ES-I3 (cell line): ENCODE results near the gene KAZN.

ENCODE experiments used
- H3K36me3 ChIP-seq: 2 replicates; pipeline ENCODE4 v1.6.1; 2013; ENCODE audit warnings: mild to moderate bottlenecking, low read length, control low read depth, moderate library complexity; ENCODE audit not compliant: insufficient read depth
- H3K4me1 ChIP-seq: 2 replicates; pipeline ENCODE4 v1.6.1; 2013; ENCODE audit warnings: mild to moderate bottlenecking, control low read depth, low read length; ENCODE audit not compliant: insufficient read depth
- H3K9ac ChIP-seq: 2 replicates; pipeline ENCODE4 v1.6.1; 2013; ENCODE audit warnings: low read depth, mild to moderate bottlenecking, low read length, moderate library complexity
- H3K9me3 ChIP-seq: 2 replicates; pipeline ENCODE4 v1.6.1; 2013; ENCODE audit warnings: mild to moderate bottlenecking, low read length, moderate library complexity; ENCODE audit not compliant: control insufficient read depth, insufficient read depth

The KAZN gene

DNA sequence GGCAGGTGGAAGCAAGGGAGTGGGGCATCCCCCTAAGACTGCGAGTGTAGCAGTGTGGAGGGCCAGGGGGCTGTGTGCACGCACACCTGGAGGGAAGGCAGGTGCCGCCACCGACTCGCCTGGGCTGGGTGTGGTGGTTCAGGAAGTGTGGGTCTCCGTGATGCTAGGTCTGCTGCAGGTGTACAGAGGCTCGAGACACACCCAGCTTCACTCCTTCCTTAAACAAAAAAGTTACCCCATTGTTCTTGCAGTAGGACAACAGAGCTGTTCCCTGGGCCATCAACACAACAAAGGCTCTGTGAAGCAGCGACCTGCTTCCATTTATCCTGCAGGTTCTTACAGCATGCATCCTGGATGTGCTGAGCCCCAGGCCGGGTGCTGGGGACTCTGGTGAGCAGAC, 454.7 kb downstream of the KAZN start:
- H3K4me1 ChIP-seq: peaks cover 16% of the 10 kb centered on the region; the same call in 1 of the 2 replicates
- no peaks in the 10 kb centered on the region for H3K36me3 ChIP-seq
- H3K9ac ChIP-seq: no peak overlapping the region
- no peaks in the 10 kb centered on the region for H3K9me3 ChIP-seq

DNA sequence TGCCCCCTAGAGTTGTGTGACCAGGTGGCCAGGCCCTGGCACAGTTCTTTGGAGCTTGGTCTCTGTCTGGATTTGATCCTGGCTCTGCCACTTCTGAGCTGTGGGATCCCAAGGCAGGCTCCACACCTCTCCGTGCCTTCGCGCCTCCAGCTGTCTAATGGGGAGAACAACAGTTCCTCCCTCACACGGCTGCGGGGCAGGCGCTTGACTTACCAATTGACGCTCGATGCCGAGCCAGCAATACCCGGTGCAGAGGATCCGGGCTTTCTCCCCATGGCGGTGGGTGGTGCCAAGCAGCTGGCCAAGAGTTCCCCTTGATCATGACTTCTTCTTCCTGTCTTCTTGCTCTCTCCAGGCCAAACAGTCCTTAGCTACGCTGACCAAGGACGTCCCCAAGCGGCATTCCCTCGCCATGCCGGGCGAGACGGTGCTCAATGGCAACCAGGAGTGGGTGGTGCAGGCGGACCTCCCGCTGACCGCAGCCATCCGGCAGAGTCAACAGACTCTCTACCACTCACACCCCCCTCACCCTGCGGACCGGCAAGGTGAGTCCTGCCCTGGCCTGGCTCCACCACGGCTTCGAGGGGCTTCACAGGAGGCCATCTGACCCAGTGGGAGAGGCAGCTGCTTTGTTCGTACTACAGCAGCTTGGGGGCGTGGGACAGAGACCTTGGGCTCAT, 457.4 kb downstream of the KAZN start:
- H3K36me3 ChIP-seq: no peaks in the 10 kb centered on the region
- H3K9me3 ChIP-seq: no peaks in the 10 kb centered on the region
- no peak overlapping the region for H3K9ac ChIP-seq
- H3K4me1 ChIP-seq: peaks cover 16% of the 10 kb centered on the region; the same call in 1 of the 2 replicates

DNA sequence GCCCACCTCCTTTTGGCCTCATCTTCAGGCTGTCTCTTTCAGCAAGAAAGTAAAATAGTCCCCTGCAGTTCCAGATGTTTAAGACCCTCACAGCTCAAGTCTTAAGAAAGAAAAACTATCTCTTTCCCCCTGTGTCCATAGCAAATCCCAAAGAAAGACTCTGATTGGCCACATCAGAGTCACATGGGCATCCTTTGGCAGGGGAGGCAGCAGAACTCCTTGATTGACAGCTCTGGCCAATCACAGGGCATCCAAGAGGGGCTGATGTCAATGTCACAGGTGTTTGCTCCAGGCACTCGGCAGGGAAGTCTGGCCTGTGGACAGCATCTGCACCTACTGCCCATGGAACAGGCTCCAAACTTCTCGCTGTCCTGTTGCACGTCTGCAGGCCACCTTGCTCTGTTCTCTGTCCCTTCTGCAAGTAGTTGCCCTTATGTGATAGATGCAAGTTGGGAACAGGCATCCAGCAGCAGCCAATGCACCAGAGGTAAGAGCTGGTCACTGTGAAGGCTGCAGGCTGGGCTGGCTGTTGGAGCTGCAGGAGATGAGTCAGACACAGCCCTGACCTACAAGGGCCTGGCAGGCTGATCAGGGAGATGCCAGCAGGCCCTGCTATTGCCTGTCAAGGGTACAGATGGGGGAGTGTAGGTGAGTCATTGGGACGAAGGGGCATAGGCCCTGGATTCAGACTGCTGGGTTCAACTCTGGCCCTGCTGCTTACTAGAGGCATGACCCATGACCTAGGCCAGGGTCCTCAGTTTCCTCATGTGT, 458.2 kb downstream of the KAZN start:
- Histone ChIP-seq H3K4me1 (peaks cover 16% of the 10 kb centered on the region; the same call in 1 of the 2 replicates), H3K9ac (no peak overlapping the region), H3K9me3 (peaks cover under 1% of the 10 kb centered on the region; the same call in 1 of the 2 replicates), H3K36me3 (no peaks in the 10 kb centered on the region)

DNA sequence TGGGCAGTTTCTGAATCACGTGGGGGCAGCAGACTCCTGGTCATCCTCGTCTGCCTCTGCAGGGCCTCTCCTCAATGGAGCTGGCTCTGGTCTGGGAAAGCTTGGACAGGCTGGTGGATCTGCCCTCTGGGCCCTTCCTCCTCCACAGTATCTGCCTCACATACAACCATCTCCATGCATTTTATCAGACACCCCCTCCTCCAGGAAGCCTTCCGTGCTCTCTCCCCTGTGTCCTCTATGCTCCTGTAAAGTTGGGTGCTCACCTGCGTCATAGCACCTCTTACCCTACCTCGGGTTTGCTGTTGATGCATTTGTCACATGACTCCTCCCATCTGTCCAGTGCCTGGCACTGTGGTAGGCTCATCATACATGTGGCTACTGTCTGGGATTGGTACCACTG, 459.3 kb downstream of the KAZN start:
- Histone ChIP-seq H3K9me3 (peaks cover 8% of the 10 kb centered on the region), H3K36me3 (no peaks in the 10 kb centered on the region; the same call in 1 of the 2 replicates), H3K4me1 (peaks cover 11% of the 10 kb centered on the region; the same call in 1 of the 2 replicates), H3K9ac (no peak overlapping the region)

DNA sequence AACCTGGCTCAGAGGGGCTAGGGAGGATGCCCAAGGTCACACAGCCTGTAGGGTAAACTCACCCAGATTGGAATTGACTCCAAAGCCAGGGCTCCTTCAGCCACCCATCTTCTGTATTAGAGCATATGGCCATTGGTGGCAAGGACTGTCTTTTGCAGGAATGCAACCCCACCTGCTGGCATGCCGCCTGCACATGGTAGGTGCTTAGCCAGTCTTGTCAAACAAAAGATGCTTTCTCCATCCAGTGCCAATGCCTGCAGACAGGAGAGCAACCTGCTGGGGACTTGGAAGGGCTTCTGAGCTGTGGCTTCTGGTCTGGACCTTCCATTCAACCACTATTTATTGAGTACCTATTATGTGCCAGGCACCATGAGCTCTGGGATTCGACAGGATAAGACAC, 459.8 kb downstream of the KAZN start:
- peaks cover 8% of the 10 kb centered on the region for H3K9me3 ChIP-seq
- H3K9ac ChIP-seq: no peak overlapping the region
- no peaks in the 10 kb centered on the region; the same call in 1 of the 2 replicates for H3K36me3 ChIP-seq
- peaks cover 7% of the 10 kb centered on the region; the same call in 1 of the 2 replicates for H3K4me1 ChIP-seq

DNA sequence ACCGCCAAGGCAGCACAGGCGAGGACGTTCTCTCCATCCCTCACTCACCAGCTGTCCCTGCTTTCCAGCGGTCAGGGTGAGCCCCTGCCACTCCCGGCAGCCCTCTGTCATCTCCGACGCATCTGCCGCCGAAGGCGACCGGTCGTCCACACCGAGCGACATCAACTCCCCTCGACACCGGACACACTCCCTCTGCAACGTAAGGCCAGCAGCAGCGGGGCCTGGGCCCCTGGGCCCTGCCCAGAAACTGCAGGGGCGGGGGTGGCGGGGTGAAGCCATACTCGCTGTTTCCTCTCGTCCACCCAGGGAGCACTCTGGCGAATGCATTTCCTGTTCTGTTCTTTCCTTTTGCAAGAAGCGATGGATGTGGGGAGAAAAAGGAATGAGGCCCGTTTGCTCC, 461.6 kb downstream of the KAZN start:
- Histone ChIP-seq H3K9me3 (peaks cover 8% of the 10 kb centered on the region), H3K36me3 (no peaks in the 10 kb centered on the region; the same call in 1 of the 2 replicates), H3K9ac (no peak overlapping the region), H3K4me1 (no peaks in the 10 kb centered on the region)

DNA sequence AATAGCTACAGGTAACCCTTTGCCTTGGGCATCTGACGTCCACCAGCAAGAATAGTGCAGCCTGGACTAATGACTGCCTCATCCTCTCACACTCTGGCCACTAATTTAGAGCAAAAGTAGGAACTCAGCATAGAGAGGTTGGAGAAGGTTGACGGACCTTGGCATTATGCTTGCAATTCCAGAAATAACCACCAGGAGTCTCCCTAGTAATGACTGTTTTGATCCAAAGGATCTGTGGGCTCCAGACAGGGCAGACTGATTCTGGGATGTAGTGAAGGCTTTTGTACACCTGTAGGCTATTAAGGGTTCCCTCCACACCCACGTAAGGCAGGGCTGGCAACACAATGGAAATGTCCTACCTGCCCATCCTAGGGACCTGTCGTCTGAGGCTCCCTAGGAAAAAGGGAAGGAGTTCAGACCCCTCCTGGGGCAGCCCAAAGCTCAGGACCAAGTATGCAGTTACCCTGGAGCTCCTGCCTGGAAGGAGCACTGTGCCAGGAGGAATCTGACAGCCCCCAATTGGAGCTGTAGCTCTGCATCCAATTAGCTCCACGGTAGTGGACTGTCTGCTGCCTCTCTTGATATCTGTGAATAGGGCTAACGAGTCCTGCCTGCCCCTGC, 464.1 kb downstream of the KAZN start:
- peaks cover 8% of the 10 kb centered on the region for H3K9me3 ChIP-seq
- H3K9ac ChIP-seq: no peak overlapping the region
- no peaks in the 10 kb centered on the region; the same call in 1 of the 2 replicates for H3K36me3 ChIP-seq
- H3K4me1 ChIP-seq: no peaks in the 10 kb centered on the region

DNA sequence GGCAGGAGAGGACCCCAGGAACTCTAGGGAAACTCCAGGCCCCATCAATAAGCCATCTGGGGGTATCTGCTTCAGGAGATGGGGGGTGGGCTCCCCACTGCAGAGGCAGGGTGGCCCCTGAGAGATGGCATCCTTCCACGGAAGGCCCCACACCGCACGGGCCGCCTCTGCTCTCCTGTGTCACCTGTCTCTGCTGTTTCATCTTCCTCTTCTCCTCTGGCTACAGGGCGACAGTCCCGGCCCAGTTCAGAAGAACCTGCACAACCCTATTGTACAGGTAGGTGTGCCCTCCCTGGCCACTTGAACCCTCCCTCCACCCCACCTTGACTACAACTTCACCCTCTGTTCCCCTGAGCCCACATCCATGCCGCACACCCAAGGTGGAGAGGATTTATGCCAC, 464.9 kb downstream of the KAZN start:
- no peak overlapping the region for H3K9ac ChIP-seq
- peaks cover 8% of the 10 kb centered on the region for H3K9me3 ChIP-seq
- no peaks in the 10 kb centered on the region; the same call in 1 of the 2 replicates for H3K36me3 ChIP-seq
- H3K4me1 ChIP-seq: no peaks in the 10 kb centered on the region

DNA sequence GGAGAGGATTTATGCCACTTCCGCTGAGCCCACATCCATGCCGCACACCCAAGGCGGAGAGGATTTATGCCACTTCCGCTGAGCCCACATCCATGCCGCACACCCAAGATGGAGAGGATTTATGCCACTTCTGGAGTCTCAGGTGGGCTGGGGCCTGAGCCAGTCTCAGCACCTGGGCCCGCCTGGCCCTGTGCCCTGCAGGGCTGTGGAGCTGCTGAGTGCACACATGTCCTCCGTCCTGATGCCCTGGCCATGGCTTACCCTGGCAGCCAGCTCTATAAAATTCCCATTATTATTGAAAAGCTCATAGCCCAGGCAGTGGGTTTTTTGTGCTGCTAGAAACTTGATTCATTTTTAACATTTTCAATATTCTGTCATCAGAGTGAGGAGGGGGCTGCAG, 465.3 kb downstream of the KAZN start:
- Histone ChIP-seq H3K9me3 (peaks cover 8% of the 10 kb centered on the region), H3K36me3 (no peaks in the 10 kb centered on the region; the same call in 1 of the 2 replicates), H3K4me1 (no peaks in the 10 kb centered on the region), H3K9ac (no peak overlapping the region)

DNA sequence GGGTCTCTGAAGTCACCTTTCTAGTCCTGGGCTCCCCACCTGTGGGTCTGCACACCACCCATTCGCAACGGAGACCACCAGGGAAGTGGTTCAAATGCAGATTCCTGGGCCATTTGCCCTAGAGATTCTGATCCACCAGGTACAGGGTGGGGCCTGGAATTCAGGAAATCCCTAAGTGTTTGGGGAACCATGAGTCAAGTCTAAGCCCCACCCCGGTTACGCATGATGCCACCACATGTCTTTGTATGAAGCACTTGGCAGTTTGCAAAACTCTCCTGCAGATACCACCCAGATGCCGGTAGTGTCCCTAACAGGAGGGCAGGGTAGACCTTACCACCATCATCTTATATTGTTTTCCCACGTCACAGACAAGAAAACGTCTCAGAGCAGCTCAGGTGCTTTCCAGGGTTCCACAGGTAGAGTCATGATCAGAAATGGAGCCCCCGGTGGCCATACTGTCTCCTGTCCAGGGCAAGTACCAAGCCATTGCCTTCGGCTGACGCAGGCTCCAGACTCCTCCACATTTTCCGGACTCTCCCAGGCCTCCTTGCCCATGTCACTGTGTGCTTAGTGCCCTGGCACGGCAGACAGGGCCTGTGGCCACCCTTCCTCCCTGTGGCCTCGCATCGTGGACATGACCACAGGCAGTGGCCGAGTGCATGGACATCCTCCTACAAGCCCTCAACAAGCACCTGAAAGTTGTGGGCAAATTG, 465.9 kb downstream of the KAZN start:
- Histone ChIP-seq H3K9me3 (peaks cover 8% of the 10 kb centered on the region), H3K36me3 (no peaks in the 10 kb centered on the region; the same call in 1 of the 2 replicates), H3K4me1 (no peaks in the 10 kb centered on the region), H3K9ac (no peak overlapping the region)

DNA sequence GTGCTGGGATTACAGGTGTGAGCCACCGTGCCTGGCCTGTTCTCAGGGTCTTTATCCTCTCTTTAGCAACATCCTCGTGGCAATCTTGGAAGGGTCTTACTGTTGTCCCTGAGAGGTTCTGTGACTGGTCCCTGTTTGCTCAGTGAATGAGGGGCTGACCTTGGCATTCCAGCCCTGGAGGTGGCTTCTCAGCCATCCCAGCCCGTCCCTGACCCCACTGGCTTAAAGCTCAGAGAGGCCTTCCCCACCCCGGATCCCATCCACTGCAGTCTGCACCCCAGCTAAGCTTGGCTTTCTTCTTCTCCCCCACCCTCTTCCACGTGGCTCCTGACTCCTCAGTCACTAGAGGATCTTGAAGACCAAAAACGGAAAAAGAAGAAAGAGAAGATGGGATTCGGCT, 466.8 kb downstream of the KAZN start:
- H3K9ac ChIP-seq: no peak overlapping the region
- H3K9me3 ChIP-seq: peaks cover 8% of the 10 kb centered on the region
- H3K4me1 ChIP-seq: no peaks in the 10 kb centered on the region
- H3K36me3 ChIP-seq: no peaks in the 10 kb centered on the region; the same call in 1 of the 2 replicates

DNA sequence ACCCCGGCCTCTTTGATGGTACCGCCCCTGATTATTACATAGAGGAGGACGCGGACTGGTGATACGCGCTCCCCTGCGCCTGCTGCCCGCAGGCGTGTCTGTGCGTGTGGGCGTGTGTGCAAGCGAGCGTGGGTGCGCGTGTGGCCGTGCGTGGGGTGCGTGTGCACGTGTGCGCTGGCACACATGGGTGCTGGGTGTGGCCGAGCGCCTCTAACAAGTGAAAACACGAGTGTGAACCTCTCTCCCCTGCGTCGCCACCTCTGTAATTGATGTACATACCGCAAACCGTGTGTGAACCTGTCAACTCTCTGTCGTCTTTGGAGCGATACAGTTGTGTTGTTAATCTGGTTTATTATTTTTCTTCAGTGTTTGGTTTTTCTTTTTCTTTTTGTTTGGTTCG, 467.3 kb downstream of the KAZN start:
- H3K9me3 ChIP-seq: peaks cover 8% of the 10 kb centered on the region
- no peaks in the 10 kb centered on the region; the same call in 1 of the 2 replicates for H3K36me3 ChIP-seq
- H3K4me1 ChIP-seq: no peaks in the 10 kb centered on the region
- no peak overlapping the region for H3K9ac ChIP-seq

DNA sequence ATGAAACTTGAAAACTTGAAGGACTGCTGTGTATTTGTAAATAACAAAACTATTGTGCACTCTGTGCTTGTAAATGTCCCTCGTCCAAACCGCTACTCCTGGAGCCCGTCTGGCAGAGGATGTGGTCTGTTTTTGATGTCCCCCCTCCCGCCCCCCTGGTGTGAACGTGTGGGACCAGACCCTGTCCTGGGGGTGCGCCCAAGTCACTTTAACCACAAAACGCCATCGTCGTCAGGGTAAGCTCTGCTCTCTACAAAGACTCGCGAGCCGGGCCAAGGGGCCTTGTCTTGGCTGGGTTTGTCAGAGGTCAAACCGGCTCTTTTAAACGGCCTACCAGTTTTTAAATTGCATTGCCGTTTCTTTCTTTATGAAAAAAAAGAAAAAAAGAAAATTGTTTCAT, 467.7 kb downstream of the KAZN start:
- no peak overlapping the region for H3K9ac ChIP-seq
- no peaks in the 10 kb centered on the region for H3K4me1 ChIP-seq
- no peaks in the 10 kb centered on the region; the same call in 1 of the 2 replicates for H3K36me3 ChIP-seq
- peaks cover 8% of the 10 kb centered on the region for H3K9me3 ChIP-seq

DNA sequence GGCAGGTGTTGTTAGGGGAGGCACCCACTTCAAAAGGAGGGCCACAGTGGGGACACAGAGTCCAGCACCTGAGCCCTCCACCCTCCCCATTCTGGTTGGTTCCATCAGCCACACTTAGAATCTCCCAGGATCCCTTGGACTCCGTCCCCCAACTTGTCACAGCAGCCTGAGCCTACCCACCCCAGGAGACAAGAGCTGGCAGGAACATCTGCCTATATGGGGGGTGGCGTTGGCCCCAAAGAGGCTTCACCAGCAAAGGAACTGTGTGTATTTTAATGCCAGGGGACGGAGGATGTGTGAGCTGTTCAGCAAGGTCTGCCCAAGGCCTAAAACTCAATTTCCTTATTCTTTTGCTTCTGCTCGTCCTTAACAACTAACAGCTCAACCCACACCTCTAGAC, 468.7 kb downstream of the KAZN start:
- H3K4me1 ChIP-seq: no peaks in the 10 kb centered on the region
- peaks cover 4% of the 10 kb centered on the region for H3K9me3 ChIP-seq
- no peaks in the 10 kb centered on the region; the same call in 1 of the 2 replicates for H3K36me3 ChIP-seq
- no peak overlapping the region for H3K9ac ChIP-seq
